Myocyte (in vitro differentiated cells): Measurements from ENCODE around the gene GATM. TPM values are rescaled to one million over a fixed set of nuclear protein-coding genes. Genes with fewer than 3 reads are reported as not detected.
"Not testable (repeated sequence)": the region's sequence is repeated elsewhere in the genome, so short reads cannot be mapped to it uniquely, and the experiment has no call there.

Experiments
- DNase-seq: peaks from one replicate; pipeline ENCODE4 v3.0.0-alpha.2; 2012; ENCODE audit warnings: low read depth
- total RNA-seq: library from RNA; depleted of rRNA; stranded (reverse); fragments of >200 nt; gene quantifications from 2 replicates; pipeline ENCODE4 v1.2.3, GENCODE V29; 2014

The GATM gene
- total RNA-seq, 1 donor from 2014 or later, result 36.4 TPM

DNA sequence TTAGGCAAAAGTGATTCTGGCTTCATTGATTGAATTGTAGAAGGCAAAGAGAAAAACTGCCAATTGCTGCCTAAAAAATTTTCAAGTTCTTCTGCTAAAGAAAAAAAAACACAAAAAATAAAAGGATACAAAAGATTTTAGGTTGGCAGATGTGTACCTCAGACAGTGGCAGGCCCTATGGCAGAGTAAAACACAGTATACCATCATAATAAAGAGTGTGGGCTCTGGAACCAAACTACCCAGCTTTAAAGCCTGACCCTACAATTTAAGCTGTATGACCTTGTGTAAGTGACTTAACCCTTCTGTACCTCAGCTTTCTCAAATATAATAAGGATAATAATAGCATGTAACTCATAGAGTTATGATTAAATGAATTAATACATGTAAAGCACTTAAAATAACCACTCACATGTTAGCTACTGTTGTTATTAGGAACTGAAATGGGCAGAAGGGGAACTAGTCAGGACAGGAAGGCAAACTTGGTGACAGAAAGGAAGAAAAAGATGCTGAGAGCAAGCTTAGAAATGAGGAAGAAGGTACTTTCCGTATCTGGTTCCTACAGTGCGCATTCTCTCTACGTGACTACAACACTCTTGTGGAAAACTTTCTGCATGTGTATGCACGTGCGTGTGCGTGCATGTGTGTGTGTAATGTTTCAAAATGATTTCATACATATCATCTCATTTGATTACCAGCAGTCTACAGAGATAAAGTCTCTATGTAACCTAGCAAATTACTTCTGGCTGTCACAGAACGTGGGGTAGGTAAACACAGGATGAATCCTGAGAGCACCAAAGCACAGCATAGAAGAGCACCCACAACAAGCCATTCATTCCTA is 13.6 kb upstream of the GATM start:
- DNase-seq, result no peak

DNA sequence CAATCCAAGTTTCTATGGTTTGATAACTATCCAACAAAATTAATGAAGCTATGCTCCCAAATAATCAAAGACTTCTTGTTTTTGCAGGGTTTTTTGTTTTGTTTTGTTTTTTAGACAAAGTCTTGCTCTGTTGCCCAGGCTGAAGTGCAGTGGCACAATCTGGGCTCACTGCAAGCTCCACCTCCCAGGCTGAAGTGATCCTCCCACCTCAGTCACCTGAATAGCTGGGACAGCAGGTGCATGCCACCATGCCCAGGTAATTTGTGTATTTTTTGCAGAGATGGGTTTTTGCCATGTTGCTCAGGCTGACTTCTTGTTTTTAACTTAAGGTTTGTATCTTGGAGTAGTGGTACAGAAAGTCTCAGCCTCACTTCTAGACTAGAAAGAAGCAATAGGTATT is 11.0 kb upstream of the GATM start:
- no peak for DNase-seq

DNA sequence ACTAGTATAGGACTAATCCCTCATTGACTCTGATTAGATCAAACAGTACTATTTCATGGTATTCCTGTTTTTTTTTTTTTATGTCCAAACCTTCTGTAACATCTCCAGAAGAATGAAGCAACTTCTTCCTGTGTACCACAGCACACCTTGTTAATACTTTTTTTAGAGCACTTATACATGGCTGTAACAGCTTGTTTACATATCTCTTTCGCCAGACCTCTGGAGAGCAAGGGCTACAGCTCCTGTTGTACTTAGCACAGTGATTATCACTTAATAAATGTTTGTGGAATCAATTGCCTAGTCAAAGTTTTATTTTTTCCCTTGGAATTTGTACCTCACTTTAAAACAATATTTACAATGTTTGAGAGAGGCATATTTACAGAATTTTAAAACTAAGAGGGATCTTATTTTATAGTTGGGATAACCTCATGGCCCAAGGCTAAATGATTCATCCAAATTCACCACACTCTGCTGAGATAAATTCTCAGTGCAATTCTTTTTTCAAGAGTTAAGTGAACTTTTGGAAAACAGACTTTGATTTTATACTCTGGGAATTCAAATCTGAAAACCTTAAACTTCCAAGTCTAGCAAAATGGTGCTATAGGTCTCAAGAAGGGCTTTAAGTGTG is 9.2 kb upstream of the GATM start:
- DNase-seq, result no peak

DNA sequence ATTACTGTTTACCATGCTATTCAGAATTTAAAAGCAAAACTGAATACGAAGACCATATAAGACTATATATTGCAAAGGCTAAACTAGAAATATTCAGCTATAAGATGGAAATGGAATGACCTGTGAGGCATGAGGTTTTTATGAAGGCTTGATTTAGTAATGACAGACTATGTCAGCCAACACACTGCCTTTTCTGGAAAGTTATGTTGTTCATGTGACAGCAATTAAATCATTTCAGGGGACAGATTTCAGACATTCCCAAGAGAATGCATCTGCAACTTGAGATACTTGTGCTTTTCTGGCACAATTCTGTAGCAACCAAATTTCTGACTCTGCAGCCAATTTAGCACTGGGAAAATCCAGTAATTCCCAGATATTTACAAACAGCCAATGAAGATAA is 8.6 kb upstream of the GATM start:
- no peak for DNase-seq

DNA sequence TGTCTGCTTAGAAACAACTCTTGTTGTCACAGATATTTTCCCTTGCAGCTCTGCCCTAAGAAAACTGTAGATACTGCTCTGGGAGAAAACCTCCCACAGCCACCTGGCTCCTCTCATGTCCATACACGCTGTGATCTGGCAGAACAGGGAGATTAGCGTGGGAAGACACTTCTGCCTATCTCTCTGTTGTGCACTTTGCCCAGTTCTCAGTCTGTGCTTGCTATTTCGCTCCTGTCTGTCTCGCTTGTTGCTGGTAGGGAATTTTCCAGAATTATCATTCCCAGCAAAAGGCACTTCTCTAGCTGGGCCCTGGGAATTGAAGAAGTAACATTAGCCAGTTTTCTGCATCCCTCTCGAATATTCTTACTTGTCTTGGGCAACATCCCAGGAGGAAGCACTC is 8.1 kb upstream of the GATM start:
- DNase-seq, result no peak

DNA sequence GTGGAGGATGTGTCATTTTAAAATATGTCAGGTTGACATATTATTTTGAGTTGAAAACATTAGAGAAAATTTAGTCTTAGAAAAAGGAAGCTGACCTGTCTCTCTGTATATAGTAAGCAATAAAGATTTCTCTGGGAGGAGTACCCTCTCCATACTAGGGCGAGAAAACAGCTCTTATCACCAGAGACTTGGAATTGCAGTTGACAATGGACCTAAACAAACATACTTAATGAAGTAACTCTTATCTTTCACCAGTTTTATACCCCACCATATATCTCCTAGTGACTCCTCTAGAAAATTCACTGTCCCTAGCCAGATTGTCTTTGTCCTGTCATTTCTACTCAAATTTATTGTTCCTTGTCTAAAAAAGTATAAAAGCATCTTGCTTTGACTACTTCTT is 7.2 kb upstream of the GATM start:
- DNase-seq, result no peak

DNA sequence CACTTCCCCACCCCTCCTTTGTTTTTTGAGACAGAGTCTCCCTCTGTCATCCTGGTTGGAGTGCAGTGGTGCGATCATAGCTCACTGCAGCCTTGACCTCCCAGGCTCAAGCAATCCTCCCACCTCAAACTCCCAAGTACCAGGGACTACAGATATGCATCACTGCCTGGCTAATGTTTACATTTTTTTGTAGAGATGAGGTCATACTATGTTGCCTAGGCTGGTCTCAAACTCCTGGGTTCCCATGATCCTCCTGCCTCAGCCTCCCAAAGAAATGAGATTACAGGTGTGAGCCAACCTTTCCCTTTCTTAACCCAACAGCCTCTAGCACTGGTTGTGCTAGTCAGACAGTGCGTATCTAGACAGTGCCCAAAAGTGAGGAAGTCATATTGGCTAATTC is 6.4 kb upstream of the GATM start:
- DNase-seq, result no peak

DNA sequence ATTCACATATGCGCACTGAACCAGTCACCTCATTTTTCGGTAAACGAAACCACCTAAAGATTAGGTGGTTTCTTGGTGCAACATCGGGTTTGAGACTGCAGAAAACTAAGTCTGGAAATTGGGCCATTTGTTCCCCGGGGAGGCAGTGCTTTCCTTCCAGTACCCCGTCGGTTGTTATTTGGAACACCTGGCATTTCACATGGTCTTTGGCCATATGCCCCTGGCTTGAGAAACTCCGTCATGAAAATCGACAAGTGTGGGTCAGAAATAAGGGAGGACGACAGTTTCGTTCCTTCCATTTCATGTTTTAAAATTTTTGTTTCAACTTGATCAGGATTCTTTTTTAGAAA is 544 bp upstream of the GATM start:
- DNase-seq, result no peak

DNA sequence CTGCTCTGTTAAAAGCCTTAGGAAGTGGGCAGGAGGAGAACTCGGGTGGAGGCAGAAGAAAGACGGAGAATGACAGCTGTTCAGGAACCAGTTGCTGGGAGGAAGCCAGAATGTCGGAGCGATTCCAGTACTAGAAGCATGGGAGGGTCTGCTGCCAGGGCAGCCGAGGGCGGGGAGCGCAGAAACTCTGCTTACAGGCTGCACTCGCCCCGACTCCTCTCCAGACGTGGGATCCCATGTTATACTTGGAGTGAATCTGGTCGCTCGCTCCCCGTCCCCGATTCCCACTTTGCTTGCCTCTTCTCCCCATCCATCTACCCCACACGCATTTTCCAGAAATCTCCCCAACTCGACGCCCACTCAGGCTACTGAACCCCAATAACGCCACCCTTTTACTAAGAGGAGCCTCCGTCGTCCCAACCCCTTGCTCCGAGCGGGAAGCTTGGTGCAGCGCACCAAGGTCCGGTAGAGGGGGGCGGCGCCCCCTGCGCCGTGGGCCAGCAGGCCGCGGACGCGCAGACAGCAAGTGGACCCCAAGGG is 665 bp downstream of the GATM start:
- DNase-seq, result peak; percentile 79

DNA sequence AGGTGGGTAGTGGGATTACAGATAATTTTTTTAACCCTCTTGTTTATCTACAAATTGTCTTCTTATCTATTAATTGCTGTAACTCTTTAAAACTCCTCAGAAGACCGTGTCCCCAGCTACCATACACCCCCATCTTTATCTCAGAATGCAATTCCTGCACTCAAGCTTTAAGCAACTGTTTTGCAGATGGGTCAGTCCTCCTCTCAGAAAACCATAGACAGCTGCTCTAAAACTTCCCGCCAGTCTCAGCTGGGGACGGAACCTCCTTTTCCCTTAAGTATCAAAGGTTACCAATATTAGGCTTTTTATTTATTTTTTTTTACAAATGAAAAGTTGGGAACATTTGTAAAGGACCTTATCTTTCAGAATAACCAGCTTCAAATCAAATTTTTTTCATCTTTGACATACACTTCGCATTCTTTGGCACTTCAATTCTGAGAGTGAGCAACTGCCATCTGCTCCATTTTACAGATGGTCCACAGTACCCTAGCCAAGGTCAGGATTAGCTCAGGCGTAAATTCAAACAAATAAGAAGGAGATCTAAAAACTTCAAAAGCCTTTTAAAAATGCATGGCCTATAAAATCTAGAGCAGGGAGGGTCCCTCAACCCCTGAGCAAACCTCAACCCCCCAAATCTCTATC is 1.3 kb downstream of the GATM start:
- DNase-seq, result peak; percentile 26

DNA sequence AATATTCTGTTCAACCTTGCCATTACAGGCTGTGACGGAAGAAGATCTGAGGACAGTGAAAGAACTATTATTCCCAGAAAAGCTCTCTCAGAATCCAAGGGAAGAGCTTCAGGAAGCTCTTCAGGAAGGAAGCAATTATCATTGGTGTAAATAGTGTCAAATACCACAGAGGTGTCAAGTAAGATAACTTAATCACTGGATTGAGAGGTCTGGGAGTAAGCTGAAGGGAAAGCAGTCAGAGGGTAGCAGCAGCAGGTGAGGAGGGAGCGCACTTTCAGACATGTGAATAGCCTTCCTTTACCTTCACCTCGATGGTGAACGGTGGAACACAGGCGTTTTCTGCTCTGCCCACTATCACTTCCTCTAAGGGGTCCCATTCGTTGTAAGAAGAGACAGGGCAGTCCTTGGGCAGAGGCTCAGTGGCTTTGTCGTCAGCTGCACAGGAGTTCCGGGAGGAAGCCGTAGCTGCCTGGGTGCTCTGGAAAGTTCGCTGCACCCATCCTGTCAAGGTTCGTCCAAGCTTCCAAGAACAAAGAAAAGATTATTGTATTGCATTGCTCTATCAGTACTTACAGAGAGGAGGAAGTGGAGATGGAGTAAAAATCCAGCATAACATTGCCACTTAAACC is 1.9 kb downstream of the GATM start:
- no peak for DNase-seq

DNA sequence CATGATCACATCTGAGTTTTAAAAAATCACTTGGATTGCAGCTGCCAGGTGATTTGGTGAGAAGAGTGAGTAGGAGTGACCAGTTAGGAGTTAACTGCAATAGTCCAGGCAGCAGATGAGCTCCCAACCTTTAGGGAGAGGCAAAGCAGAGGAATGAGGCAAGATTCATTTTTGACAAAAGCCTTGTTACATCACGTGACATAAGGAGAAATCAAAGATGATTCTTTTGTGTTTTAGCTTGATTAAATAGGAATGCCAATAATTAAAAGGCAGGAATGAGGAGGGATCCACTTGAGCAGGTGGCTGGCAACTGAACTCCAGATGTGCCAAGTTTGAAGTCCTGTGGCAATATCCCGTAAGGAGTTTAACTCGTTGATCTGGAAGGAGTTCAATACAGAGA is 2.5 kb downstream of the GATM start:
- DNase-seq, result no peak

DNA sequence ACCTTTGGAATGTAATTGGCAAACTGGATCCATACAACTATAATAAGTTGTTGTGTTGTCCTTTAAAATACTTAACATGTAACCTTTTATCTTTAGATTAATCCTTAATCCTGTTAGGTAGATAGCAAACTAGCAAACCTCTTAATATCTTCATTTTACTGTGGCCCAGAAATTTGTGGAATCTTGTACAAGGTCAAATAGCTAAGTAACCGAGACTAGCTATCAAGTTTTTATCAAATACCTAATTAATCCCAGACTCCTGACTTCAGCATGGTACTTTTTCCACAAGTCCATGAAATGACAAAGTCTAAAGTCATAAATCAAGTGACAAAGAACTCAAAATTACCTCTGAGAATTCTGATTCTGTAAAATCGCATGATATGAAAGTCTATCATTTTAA is 4.4 kb downstream of the GATM start:
- DNase-seq, result no peak

DNA sequence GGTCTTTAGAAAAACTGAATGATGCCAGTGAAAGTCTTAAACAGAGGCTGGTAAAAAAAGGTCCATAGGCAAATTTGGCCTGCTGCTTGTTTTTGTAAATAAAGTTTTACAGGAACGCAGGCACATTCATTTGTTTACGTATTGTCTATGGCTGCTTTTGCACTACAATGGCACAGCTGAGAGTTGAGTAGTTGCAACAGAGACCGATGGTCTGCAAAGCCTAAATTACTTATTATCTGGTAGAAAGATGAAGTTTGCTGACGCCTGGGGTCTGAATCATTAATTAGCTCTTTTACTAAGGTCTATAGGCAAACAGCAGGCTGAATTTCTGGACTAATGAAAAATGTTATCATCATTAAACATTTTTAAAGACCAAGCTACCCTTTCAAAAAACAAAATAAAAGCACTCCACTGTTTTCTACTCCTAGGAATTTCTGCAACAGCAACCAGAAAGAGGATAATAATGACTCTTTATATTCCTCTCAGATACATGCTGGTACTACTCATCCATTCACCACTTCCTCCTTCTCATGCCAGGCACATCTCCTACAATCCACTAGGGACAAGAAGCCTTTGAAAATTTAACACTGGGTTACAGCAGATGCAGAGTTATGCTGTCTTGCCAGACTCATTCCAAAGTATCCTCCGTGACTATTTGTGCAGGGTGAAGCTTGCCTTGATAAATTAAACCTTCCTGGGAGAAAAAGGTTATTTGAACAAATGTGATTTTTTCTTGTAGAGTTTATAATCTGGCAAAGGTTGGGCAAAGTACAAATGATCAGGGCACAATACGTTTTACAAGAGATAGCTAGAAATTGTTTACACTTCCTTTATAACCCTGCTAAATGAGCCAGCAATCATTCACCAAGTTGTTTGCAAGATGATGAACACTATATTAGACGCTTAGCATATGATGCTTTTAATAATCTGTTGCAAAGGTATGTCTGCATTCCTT is 6.0 kb downstream of the GATM start:
- no peak for DNase-seq

DNA sequence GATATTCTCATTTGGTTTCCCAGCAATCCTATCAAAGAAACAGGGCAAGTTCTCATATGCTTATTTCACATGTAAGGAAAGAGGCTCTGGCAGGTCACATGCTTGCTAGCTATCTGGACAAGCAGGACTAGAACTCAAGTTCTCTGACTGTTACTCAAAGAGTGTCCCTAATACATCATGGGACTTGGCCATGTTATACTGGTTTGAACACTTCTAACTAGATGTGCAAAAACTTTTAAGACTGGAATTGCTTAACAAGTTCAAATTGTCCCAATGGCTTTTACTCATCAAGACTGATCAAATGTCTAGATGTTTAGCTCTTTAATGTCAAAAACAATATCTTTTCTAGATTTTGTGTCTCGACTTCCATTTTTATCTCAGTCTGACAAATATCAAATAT is 6.8 kb downstream of the GATM start:
- DNase-seq, result no peak

DNA sequence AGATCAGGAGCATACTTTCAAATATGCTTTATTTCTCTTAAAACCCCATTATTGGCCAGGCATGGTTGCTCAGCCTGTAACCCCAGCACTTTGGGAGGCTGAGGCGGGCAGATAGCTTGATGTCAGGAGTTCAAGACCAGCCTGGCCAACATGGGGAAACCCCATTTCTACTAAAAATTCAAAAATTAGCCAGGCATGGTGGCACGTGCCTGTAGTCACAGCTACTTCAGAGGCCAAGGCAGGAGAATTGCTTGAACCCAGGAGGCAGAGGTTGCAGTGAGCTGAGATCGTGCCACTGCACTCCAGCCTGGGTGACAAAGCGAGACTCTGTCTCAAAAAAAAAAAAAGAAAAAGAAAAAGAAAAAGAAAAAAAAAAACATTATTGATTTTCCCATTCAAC is 8.3 kb downstream of the GATM start:
- not testable (repeated sequence) for DNase-seq

DNA sequence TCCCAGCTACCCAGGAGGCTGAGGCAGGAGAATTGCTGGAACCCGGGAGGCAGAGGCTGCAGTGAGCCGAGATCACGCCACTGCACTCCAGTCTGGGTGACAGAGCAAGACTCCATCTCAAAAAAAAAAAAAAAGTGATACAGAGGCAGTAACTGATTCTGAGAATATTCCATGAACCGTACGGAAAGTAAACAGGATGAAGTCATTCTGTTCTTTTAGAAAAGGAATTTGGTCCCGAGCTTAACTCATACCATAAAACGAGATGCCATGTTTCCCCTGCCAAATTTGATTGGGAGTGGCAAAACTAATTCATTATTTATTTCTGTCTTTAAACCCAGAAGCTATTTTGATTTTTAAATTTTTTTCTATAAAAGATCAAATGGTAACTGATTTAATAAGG is 11.1 kb downstream of the GATM start:
- not testable (repeated sequence) for DNase-seq

DNA sequence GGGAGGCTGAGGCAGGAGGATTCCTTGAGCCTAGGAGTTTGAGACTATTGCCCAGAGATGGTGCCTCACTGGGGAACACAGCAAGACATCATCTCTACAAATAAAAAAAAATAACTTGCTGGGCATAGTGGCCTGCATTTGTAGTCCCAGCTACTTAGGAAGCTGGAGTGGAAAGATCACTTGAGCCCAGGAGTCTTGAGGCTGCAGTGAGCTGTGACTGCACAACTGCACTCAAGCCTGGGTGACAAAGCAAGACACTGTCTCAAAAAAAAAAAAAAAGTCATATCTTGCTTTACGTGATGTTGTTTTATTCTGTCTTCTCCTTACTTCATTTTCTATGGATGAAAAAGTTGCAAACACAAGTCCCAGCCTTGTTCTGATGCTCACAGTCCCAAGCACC is 14.1 kb downstream of the GATM start:
- no peak for DNase-seq

DNA sequence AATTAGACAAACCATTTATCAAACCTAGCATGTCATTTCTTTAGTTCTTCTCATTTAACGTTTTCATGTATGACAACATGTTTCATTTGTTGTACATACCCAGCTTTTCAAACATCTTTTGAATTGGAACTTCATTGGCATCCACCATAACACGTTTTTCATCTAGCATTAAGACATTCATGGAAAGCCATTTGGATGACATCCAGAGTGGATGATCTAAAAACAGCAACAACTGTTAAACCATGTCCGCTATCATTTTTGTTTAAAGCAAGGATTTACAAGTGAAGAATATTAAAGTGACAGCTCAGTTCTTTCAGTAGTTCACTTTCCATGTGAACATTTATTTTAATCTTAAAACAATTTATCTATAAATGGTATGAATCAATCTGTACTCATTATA is 14.5 kb downstream of the GATM start:
- DNase-seq, result no peak

DNA sequence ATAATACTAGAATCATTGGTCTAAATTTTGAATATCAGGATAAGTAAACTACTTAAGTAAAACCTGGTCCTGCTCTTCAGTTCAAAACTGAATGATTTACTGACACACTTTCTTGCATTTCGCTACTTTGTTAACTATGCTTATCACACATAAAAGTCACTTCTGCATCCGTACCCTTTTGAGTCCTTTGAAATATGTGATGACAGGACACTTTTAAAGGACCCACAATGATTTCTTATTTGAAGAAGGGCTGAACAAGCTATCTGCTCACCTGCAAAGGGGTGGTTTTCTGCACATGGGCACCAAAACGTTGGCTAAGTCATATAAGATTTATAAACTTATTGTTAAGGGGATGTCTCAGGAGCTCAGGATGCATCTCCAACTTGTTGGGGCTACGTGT is 15.0 kb downstream of the GATM start:
- DNase-seq, result no peak

DNA sequence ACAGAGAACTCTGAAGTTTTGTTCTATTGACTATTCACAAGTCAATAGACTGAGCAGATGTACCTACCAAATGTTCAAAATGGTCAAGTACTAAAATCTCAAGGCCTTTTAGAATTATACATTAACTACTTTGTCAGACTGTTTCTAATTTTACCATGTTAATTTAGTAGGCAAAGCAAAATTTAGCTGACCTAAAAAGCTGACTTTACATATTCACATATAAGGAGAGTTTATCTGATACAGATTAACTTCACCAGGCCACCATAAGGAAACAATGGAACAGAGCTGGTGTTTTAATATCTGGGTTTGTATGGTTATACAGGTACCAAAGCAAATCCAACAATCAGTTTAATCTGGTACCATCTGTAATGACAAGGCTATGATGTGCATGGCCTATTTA is 15.9 kb downstream of the GATM start:
- DNase-seq, result no peak
